ENCODE results near the gene TMEM119. TPM values are rescaled to one million over a fixed set of nuclear protein-coding genes. Genes with fewer than 3 reads are reported as not detected.

Gene TMEM119
- total and polyA plus RNA-seq, 10 of the 15 experiments (the other 5 are each of a cell fraction or from before 2014, with no cell fraction given) = 0.11 to 0.44 (median 0.19) TPM; not detected in 5

DNA sequence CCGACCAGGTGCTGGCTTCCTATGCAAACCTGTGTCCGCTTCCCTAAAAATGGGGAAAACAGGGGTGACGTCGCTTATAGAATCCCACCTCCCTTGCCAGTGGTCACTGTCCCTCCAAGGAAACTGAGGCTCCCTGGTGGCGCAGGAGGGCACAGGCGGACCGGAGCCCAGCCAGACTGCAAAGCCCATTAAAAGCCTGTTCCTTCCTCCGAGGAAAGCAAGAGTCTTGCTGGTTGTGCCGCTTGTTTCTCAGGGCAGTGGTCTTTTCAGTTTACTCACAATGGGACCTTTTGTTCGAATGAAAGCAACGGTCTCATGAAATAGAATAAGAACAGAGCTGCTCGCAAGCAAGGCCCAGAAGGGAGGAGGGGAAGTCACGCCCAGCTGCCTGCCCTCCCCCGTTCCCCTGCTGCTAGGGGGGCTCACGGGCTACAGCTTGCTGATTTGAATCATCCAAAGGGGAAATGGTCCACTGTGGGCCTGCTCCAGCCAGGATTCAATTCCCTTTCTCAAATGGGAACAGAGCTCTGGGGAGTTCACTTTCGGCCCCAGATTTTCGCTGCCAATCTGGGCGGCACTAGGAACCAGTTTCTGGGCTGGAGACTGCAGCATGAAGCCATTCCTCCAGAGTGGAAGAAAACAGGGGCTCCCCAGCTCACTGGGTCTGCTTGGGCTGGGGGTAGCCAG, 40.4 kb upstream of the TMEM119 start (continued):
- TF ChIP-seq ZNF592 (IDR thresholded peaks at IDR 0.05) (no peak), CBX5 (IDR thresholded peaks at IDR 0.05; ENCODE audit: low read depth) (no peak), POLR2AphosphoS5 (IDR thresholded peaks at IDR 0.05; ENCODE audit: low read length) (peak; percentile 58), TCF12 (IDR thresholded peaks at IDR 0.05; ENCODE audit: low read depth, low read length) (no peak), IRF4 (IDR thresholded peaks at IDR 0.05; ENCODE audit: low read depth, low read length) (no peak), PML (IDR thresholded peaks at IDR 0.05; ENCODE audit: low read length) (no peak), RB1 (IDR thresholded peaks at IDR 0.05; ENCODE audit: borderline replicate concordance) (no peak), LARP7 (IDR thresholded peaks at IDR 0.05) (no peak), PAX8 (IDR thresholded peaks at IDR 0.05) (no peak), MTA3 (IDR thresholded peaks at IDR 0.05; ENCODE audit: borderline replicate concordance, low read length) (no peak), ZSCAN29 (IDR thresholded peaks at IDR 0.05) (no peak), CHD2 (IDR thresholded peaks at IDR 0.05; ENCODE audit: borderline replicate concordance, low read depth, low read length) (peak; percentile 55), CREB1 (IDR thresholded peaks at IDR 0.05; ENCODE audit: low read depth) (no peak), SRF (IDR thresholded peaks at IDR 0.05; ENCODE audit: low read depth in 2 of 2, low read length in 2 of 2) (no peak), RAD51 (IDR thresholded peaks at IDR 0.05) (no peak), NFXL1 (IDR thresholded peaks at IDR 0.05; ENCODE audit: borderline replicate concordance) (no peak), RFX5 (IDR thresholded peaks at IDR 0.05; ENCODE audit: low read depth, low read length) (no peak), TBL1XR1 (IDR thresholded peaks at IDR 0.05; ENCODE audit: low read depth, low read length) (no peak), NBN (IDR thresholded peaks at IDR 0.05) (no peak)
- TF ChIP-seq, protein P1, sequence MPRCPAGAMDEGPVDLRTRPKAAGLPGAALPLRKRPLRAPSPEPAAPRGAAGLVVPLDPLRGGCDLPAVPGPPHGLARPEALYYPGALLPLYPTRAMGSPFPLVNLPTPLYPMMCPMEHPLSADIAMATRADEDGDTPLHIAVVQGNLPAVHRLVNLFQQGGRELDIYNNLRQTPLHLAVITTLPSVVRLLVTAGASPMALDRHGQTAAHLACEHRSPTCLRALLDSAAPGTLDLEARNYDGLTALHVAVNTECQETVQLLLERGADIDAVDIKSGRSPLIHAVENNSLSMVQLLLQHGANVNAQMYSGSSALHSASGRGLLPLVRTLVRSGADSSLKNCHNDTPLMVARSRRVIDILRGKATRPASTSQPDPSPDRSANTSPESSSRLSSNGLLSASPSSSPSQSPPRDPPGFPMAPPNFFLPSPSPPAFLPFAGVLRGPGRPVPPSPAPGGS (IDR thresholded peaks at IDR 0.05; ENCODE audit: borderline replicate concordance, insufficient read depth, low read depth, low read length, poor library complexity, severe bottlenecking) = no peak
- TF ChIP-seq, protein P2, sequence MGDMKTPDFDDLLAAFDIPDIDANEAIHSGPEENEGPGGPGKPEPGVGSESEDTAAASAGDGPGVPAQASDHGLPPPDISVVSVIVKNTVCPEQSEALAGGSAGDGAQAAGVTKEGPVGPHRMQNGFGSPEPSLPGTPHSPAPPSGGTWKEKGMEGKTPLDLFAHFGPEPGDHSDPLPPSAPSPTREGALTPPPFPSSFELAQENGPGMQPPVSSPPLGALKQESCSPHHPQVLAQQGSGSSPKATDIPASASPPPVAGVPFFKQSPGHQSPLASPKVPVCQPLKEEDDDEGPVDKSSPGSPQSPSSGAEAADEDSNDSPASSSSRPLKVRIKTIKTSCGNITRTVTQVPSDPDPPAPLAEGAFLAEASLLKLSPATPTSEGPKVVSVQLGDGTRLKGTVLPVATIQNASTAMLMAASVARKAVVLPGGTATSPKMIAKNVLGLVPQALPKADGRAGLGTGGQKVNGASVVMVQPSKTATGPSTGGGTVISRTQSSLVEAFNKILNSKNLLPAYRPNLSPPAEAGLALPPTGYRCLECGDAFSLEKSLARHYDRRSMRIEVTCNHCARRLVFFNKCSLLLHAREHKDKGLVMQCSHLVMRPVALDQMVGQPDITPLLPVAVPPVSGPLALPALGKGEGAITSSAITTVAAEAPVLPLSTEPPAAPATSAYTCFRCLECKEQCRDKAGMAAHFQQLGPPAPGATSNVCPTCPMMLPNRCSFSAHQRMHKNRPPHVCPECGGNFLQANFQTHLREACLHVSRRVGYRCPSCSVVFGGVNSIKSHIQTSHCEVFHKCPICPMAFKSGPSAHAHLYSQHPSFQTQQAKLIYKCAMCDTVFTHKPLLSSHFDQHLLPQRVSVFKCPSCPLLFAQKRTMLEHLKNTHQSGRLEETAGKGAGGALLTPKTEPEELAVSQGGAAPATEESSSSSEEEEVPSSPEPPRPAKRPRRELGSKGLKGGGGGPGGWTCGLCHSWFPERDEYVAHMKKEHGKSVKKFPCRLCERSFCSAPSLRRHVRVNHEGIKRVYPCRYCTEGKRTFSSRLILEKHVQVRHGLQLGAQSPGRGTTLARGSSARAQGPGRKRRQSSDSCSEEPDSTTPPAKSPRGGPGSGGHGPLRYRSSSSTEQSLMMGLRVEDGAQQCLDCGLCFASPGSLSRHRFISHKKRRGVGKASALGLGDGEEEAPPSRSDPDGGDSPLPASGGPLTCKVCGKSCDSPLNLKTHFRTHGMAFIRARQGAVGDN (IDR thresholded peaks at IDR 0.05) = peak; percentile 38; the same call in 1 of the 2 replicates
- TF ChIP-seq, protein P3, sequence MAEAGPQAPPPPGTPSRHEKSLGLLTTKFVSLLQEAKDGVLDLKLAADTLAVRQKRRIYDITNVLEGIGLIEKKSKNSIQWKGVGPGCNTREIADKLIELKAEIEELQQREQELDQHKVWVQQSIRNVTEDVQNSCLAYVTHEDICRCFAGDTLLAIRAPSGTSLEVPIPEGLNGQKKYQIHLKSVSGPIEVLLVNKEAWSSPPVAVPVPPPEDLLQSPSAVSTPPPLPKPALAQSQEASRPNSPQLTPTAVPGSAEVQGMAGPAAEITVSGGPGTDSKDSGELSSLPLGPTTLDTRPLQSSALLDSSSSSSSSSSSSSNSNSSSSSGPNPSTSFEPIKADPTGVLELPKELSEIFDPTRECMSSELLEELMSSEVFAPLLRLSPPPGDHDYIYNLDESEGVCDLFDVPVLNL (IDR thresholded peaks at IDR 0.05; ENCODE audit: low read depth, low read length) = no peak

Data from GM12878 (cell line).